GM12801 (cell line): ENCODE data around the gene FOXO3.

Source experiments
- TF ChIP-seq, protein P1 (sequence below): IDR thresholded peaks from one replicate; pipeline ENCODE4 v1.5.1; 2011; ENCODE audit warnings: control low read depth; ENCODE audit not compliant: insufficient read length; ENCODE audit errors: extremely low read depth

FOXO3 gene

GRCh38 chr6:108619431-108620197, 58.9 kb downstream of the FOXO3 start:
- TF ChIP-seq, protein P1, sequence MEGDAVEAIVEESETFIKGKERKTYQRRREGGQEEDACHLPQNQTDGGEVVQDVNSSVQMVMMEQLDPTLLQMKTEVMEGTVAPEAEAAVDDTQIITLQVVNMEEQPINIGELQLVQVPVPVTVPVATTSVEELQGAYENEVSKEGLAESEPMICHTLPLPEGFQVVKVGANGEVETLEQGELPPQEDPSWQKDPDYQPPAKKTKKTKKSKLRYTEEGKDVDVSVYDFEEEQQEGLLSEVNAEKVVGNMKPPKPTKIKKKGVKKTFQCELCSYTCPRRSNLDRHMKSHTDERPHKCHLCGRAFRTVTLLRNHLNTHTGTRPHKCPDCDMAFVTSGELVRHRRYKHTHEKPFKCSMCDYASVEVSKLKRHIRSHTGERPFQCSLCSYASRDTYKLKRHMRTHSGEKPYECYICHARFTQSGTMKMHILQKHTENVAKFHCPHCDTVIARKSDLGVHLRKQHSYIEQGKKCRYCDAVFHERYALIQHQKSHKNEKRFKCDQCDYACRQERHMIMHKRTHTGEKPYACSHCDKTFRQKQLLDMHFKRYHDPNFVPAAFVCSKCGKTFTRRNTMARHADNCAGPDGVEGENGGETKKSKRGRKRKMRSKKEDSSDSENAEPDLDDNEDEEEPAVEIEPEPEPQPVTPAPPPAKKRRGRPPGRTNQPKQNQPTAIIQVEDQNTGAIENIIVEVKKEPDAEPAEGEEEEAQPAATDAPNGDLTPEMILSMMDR, result no peak

DNA sequence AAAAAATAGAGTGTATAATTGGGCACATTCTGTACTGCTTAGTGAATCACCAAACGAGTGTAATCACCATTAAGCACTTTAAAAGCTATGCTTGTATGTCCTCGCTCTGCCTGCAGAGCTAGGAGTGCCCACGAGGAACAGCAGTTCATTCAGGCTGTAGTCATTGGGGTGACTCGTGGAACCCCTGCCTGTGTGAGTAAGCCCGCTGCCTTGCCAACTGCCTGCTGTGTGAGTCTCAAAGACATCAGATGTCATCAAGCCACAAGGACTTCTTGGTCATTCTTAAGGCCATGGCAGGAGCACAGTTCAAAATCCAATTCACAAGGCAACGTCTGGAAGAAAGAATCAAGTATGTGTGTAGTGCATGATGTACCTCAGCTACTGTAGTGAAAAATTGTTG, 60.4 kb downstream of the FOXO3 start:
- TF ChIP-seq, protein P1, result no peak

- TF ChIP-seq, protein P1, result no peak
Observed at GRCh38 chr6:108622641-108623298, 62.1 kb downstream of the FOXO3 start.

- TF ChIP-seq, protein P1, result no peak
Observed at GRCh38 chr6:108623995-108624394, 63.3 kb downstream of the FOXO3 start.

- TF ChIP-seq, protein P1, result no peak
Observed at GRCh38 chr6:108625581-108625980, 64.9 kb downstream of the FOXO3 start.

- TF ChIP-seq, protein P1, result no peak
Observed at GRCh38 chr6:108626777-108627176, 66.1 kb downstream of the FOXO3 start.

DNA sequence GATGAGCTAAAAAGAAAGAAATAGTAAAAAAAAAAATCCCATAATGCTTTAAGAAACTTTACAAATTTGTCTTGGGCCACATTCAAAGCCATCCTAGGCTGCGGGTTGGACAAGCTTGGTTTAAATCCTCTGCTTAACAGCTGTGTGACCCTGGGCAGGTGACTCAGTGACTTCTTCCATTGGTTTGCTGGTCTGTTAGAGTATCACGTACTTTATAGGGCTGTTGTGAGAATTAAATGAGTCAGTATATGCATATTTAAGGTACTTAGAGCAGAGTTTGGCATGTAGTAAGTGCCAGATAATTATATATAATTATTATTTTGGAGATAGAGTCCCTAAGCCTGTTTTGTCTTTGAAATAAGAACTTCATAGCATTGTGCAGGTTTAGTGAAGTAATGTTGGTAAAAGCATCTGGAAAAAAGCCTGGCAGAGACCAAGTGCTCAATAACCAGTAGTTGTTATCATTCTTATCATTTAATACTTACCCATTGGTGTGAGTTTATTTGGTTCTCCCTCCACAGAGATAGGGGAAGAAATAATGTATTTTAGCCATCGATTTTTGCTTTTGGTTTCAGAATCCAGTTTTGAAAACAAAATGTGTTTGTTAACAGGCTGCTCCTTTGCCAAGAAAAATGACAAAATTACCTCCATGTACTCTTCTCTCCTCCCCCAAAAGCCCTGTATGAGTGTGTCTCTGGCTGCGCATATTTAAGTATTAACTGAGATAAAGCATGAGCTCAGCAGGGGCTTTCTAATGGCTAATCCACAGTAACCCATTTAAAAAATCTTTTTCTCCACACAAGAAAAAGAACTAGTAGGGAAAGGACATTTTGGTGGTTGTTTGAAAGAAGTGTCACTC, 67.2 kb downstream of the FOXO3 start:
- TF ChIP-seq, protein P1, result no peak
